C4-2B (cell line): ENCODE measurements around the gene CRYGN.

Experiments used
- ZFX ChIP-seq: fragments of 450-650 bp; IDR thresholded peaks from 2 replicates; pipeline ENCODE4 v1.6.1; 2017
- TF ChIP-seq, protein P1 (sequence below): fragments of 450-650 bp; conservative IDR thresholded peaks from 2 replicates; pipeline ENCODE4 v1.5.1; 2017; ENCODE audit warnings: mild to moderate bottlenecking

DNA sequence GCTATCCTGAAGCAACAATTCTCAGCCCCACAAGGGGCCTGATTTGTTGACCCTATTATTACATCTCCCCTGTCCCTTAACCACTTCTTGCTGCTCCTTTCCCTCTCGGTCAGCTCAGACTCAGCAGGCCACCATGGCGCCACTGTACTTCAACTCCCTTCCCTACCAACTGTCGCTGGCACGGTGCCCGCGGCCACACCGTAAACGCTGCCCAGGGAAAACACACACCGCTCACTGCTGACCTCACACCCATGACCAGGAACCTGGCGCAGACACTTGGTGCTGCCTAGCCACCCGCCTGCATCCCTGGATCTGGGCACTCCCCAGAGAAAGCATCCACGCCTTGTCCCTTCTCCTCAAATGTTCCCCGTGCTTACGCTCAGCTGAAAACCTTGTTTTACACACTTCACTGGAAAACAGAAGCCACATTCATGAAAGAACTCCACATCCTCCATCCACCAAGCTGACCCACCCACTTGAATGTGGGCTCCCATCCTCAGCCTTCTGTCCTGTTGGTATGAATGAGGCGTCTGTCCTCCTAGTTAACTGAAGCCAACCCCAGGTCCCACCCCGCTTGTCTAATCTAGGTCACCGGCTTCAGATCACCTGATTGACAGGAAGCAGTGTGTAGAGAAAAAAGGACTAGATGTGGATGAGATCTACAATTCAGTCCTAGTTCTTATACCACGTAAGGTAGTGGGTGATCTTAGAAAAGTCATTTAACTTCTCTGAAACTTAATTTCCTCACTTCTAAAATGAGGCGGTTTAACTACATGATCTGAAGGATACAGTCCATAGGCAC, 28.5 kb upstream of the CRYGN start:
- TF ChIP-seq, protein P1, sequence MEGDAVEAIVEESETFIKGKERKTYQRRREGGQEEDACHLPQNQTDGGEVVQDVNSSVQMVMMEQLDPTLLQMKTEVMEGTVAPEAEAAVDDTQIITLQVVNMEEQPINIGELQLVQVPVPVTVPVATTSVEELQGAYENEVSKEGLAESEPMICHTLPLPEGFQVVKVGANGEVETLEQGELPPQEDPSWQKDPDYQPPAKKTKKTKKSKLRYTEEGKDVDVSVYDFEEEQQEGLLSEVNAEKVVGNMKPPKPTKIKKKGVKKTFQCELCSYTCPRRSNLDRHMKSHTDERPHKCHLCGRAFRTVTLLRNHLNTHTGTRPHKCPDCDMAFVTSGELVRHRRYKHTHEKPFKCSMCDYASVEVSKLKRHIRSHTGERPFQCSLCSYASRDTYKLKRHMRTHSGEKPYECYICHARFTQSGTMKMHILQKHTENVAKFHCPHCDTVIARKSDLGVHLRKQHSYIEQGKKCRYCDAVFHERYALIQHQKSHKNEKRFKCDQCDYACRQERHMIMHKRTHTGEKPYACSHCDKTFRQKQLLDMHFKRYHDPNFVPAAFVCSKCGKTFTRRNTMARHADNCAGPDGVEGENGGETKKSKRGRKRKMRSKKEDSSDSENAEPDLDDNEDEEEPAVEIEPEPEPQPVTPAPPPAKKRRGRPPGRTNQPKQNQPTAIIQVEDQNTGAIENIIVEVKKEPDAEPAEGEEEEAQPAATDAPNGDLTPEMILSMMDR, result no peak
- TF ChIP-seq ZFX, result no peak
